WTC11 (cell line): Measurements from ENCODE around the gene RFX7.

Source experiments
- ATF6 ChIP-seq: sonication (generic); formaldehyde crosslinking; IDR thresholded peaks from 2 replicates; pipeline ENCODE4 v1.8.1; 2023; ENCODE audit warnings: mild to moderate bottlenecking, missing genetic modification reagents
- CTCF ChIP-seq: fragments of 200-600 bp; IDR thresholded peaks from 2 replicates; pipeline ENCODE4 v1.8.0; 2022; ENCODE audit warnings: antibody characterized with exemption
- FOXJ3 ChIP-seq: sonication (generic); formaldehyde crosslinking; IDR thresholded peaks from 2 replicates; pipeline ENCODE4 v1.9.0; 2021; ENCODE audit warnings: missing genetic modification reagents, mild to moderate bottlenecking, borderline replicate concordance
- MAX ChIP-seq: sonication (generic); formaldehyde crosslinking; IDR thresholded peaks from 2 replicates; pipeline ENCODE4 v1.8.0; 2022; ENCODE audit warnings: mild to moderate bottlenecking, missing genetic modification reagents
- USF1 ChIP-seq: sonication (generic); formaldehyde crosslinking; IDR thresholded peaks from 2 replicates; pipeline ENCODE4 v1.8.0; 2022; ENCODE audit warnings: mild to moderate bottlenecking, missing genetic modification reagents
- ZNF138 ChIP-seq: sonication (generic); formaldehyde crosslinking; conservative IDR thresholded peaks from 2 replicates; pipeline ENCODE4 v1.8.1; 2022; ENCODE audit warnings: mild to moderate bottlenecking, moderate library complexity, missing genetic modification reagents
- TF ChIP-seq, protein P1 (sequence below): fragments of 250-450 bp; sonication (Bioruptor Pico); IDR thresholded peaks from 2 replicates; pipeline ENCODE4 v1.8.0; 2021; ENCODE audit warnings: mild to moderate bottlenecking
- TF ChIP-seq, protein P2 (sequence below): sonication (generic); formaldehyde crosslinking; IDR thresholded peaks from 2 replicates; pipeline ENCODE4 v1.8.1; 2023; ENCODE audit warnings: mild to moderate bottlenecking, missing genetic modification reagents, moderate library complexity

DNA sequence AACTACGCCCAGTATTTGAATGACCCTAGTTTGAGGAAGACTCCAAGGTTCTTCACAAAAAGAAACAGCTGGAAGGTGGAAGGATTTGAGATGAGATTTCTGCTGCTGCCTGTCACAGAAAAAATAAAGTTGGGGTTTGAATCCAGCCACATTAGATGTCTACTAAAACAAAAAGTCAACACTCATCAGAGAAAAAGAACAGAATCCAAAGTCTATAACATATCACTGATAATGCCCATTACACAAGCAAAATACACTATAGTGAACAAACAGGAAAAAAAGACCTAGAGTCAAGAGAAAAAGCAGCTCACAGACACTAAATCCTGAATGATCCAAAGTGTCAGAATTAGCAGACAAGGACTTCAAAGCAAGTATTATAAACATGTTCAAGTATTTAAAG lies 56.0 kb downstream of the RFX7 start:
- TF ChIP-seq ATF6 (CRISPR knock-in tag) (no peak), ZNF138 (CRISPR knock-in tag) (no peak), CTCF (no peak), MAX (CRISPR knock-in tag) (no peak), USF1 (CRISPR knock-in tag) (no peak), FOXJ3 (CRISPR knock-in tag) (no peak)
- TF ChIP-seq, protein P1, sequence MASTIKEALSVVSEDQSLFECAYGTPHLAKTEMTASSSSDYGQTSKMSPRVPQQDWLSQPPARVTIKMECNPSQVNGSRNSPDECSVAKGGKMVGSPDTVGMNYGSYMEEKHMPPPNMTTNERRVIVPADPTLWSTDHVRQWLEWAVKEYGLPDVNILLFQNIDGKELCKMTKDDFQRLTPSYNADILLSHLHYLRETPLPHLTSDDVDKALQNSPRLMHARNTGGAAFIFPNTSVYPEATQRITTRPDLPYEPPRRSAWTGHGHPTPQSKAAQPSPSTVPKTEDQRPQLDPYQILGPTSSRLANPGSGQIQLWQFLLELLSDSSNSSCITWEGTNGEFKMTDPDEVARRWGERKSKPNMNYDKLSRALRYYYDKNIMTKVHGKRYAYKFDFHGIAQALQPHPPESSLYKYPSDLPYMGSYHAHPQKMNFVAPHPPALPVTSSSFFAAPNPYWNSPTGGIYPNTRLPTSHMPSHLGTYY (CRISPR knock-in tag), result no peak
- TF ChIP-seq, protein P2, sequence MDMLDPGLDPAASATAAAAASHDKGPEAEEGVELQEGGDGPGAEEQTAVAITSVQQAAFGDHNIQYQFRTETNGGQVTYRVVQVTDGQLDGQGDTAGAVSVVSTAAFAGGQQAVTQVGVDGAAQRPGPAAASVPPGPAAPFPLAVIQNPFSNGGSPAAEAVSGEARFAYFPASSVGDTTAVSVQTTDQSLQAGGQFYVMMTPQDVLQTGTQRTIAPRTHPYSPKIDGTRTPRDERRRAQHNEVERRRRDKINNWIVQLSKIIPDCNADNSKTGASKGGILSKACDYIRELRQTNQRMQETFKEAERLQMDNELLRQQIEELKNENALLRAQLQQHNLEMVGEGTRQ (CRISPR knock-in tag), result no peak
